RWPE2 (cell line): ENCODE measurements around the gene CAMSAP3.

Experiments used
- ATAC-seq: fragments of 200-7000 bp; cut with Tn5 transposase; 3 replicates; pipeline ENCODE4 v1.9.1; 2021; ENCODE audit warnings: low read depth
- DNase-seq: peaks from one replicate; pipeline ENCODE4 v3.0.0-alpha.2; 2020; ENCODE audit warnings: low spot score
- H3K27ac ChIP-seq: fragments of 450-650 bp; 2 replicates; pipeline ENCODE4 v1.5.1; 2017; ENCODE audit warnings: mild to moderate bottlenecking; ENCODE audit not compliant: poor library complexity, severe bottlenecking
- H3K27me3 ChIP-seq: fragments of 250-450 bp; sonication (Bioruptor Pico); 2 replicates; pipeline ENCODE4 v1.5.1; 2021; ENCODE audit warnings: mild to moderate bottlenecking, moderate library complexity; ENCODE audit not compliant: insufficient read depth, poor library complexity, severe bottlenecking
- H3K36me3 ChIP-seq: fragments of 250-450 bp; sonication (Bioruptor Pico); 2 replicates; pipeline ENCODE4 v1.5.1; 2020; ENCODE audit warnings: low read depth, mild to moderate bottlenecking, moderate library complexity
- H3K4me1 ChIP-seq: fragments of 250-450 bp; sonication (Bioruptor Pico); 2 replicates; pipeline ENCODE4 v1.5.1; 2021; ENCODE audit warnings: mild to moderate bottlenecking, moderate library complexity; ENCODE audit not compliant: insufficient read depth, poor library complexity, severe bottlenecking
- H3K4me3 ChIP-seq: fragments of 250-450 bp; sonication (Bioruptor Pico); 2 replicates; pipeline ENCODE4 v1.5.1; 2021; ENCODE audit warnings: mild to moderate bottlenecking, moderate library complexity; ENCODE audit not compliant: severe bottlenecking
- H3K9me3 ChIP-seq: fragments of 250-450 bp; sonication (Bioruptor Pico); 2 replicates; pipeline ENCODE4 v1.5.1; 2021; ENCODE audit warnings: mild to moderate bottlenecking, moderate library complexity; ENCODE audit not compliant: severe bottlenecking
- TF ChIP-seq, protein P1 (sequence below): fragments of 450-650 bp; IDR thresholded peaks from one replicate; pipeline ENCODE4 v1.5.1; 2017; ENCODE audit warnings: mild to moderate bottlenecking, moderate library complexity; ENCODE audit not compliant: poor library complexity, severe bottlenecking

Gene CAMSAP3

DNA sequence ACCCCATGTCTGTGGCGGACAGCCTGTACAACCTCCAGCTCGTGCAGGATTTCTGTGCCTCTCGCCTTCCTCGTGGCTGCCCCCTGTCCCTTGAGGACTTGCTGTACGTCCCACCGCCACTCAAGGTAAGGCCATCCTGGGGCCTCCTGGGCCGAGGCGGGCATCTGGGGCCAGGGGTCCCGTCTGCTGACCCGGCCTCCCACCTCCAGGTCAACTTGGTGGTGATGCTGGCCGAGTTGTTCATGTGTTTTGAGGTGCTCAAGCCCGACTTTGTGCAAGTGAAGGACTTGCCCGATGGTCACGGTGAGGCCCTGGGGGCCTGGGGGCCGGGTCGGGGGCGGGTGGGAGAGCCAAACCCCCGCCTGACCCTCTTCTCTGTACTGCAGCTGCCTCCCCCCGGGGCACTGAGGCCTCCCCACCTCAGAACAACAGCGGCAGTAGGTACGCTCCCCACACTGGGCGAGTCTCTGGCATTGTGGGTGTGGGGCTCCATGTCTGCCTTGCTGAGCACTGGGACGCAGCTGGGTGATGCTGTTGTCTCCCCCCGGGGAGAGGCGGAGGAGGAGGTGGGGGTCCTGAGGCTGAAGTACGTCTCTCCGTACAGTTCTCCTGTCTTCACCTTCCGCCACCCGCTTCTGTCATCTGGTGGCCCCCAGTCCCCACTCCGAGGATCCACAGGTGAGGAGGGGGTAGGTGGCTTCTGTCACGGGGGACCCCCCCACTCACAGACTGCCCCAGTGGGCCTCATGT is 15.0 kb downstream of the CAMSAP3 start:
- ATAC-seq (no peak), DNase-seq (no peak)
- no peak overlapping the region for H3K27ac ChIP-seq
- no peaks in the 10 kb centered on the region for H3K4me1 ChIP-seq
- TF ChIP-seq, protein P1, sequence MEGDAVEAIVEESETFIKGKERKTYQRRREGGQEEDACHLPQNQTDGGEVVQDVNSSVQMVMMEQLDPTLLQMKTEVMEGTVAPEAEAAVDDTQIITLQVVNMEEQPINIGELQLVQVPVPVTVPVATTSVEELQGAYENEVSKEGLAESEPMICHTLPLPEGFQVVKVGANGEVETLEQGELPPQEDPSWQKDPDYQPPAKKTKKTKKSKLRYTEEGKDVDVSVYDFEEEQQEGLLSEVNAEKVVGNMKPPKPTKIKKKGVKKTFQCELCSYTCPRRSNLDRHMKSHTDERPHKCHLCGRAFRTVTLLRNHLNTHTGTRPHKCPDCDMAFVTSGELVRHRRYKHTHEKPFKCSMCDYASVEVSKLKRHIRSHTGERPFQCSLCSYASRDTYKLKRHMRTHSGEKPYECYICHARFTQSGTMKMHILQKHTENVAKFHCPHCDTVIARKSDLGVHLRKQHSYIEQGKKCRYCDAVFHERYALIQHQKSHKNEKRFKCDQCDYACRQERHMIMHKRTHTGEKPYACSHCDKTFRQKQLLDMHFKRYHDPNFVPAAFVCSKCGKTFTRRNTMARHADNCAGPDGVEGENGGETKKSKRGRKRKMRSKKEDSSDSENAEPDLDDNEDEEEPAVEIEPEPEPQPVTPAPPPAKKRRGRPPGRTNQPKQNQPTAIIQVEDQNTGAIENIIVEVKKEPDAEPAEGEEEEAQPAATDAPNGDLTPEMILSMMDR, result no peak
- no peak overlapping the region for H3K4me3 ChIP-seq
- no peaks in the 10 kb centered on the region for H3K27me3 ChIP-seq
- peaks cover 3% of the 10 kb centered on the region; the same call in 1 of the 2 replicates for H3K36me3 ChIP-seq
- H3K9me3 ChIP-seq, result no peaks in the 10 kb centered on the region

- DNase-seq (peak; percentile 52), ATAC-seq (no peak)
- Histone ChIP-seq H3K27ac (no peak overlapping the region), H3K27me3 (no peaks in the 10 kb centered on the region), H3K4me3 (no peak overlapping the region), H3K4me1 (no peaks in the 10 kb centered on the region), H3K36me3 (peaks cover 3% of the 10 kb centered on the region; the same call in 1 of the 2 replicates), H3K9me3 (no peaks in the 10 kb centered on the region)
- TF ChIP-seq, protein P1, result no peak
Measured at GRCh38 chr19:7611541-7612279, 16.0 kb downstream of the CAMSAP3 start.

DNA sequence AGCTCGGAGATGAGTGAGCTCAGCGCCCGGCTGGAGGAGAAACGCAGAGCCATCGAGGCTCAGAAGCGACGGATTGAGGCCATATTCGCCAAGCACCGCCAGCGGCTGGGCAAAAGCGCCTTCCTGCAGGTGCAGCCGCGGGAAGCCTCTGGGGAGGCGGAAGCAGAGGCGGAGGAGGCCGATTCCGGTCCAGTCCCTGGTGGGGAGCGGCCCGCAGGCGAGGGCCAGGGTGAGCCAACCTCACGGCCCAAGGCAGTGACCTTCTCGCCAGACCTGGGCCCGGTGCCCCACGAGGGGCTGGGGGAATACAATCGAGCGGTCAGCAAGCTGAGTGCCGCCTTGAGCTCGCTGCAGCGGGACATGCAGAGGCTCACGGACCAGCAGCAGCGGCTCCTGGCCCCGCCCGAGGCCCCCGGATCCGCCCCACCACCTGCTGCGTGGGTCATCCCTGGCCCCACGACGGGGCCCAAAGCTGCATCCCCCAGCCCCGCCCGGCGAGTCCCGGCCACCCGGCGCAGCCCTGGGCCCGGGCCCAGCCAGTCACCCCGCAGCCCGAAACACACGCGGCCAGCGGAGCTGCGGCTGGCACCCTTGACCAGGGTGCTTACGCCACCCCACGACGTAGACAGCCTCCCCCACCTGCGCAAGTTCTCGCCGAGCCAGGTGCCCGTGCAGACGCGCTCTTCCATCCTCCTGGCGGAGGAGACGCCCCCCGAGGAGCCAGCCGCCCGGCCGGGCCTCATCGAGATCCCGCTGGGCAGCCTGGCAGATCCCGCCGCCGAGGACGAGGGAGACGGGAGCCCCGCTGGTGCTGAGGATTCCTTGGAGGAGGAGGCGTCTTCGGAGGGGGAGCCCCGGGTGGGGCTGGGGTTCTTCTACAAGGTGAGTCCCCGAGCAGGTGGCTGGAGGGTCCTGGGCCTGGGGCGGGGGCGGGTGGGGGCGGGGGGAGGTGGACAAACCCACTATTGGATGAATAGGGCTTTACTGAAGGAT is 16.9 kb downstream of the CAMSAP3 start:
- no peak for ATAC-seq
- no peaks in the 10 kb centered on the region for H3K27me3 ChIP-seq
- peak; percentile 42 for DNase-seq
- no peaks in the 10 kb centered on the region for H3K4me1 ChIP-seq
- no peaks in the 10 kb centered on the region for H3K9me3 ChIP-seq
- TF ChIP-seq, protein P1, result no peak
- no peak overlapping the region for H3K4me3 ChIP-seq
- H3K27ac ChIP-seq, result no peak overlapping the region
- peaks cover 3% of the 10 kb centered on the region; the same call in 1 of the 2 replicates for H3K36me3 ChIP-seq

DNA sequence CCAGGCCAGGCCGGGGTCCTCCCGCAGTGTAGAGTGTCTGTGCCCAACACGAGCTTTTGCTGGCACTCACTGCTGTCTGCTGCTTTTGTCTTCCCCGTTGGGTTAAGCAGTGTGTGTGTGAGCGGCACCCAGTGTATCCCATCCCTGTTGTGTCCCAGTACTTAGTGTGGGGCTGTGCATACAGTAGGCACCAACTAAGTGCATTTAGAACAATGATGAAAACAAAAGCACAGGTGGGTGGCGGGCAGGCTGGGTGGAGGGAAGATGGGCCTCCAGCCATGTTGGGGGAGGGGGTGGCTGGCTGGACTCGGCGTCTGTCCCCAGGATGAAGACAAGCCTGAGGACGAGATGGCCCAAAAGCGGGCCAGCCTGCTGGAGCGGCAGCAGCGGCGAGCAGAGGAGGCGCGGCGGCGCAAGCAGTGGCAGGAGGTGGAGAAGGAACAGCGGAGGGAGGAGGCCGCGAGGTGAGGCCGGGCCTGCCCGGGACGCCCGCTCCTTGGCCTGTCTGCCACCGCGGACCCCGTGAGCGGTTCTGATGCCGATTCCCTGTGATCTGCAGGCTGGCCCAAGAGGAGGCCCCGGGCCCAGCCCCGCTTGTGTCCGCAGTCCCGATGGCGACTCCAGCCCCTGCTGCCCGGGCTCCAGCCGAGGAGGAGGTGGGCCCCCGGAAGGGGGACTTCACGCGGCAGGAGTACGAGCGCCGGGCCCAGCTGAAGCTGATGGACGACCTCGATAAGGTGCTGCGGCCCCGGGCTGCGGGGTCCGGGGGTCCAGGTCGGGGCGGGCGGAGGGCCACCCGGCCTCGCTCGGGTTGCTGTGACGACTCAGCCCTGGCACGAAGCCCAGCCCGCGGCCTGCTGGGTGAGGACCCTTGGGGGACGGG is 19.4 kb downstream of the CAMSAP3 start:
- Histone ChIP-seq H3K4me3 (no peak overlapping the region), H3K4me1 (no peaks in the 10 kb centered on the region), H3K27ac (no peak overlapping the region), H3K9me3 (no peaks in the 10 kb centered on the region), H3K36me3 (peaks cover 6% of the 10 kb centered on the region; the same call in 1 of the 2 replicates), H3K27me3 (no peaks in the 10 kb centered on the region)
- DNase-seq (no peak), ATAC-seq (no peak)
- TF ChIP-seq, protein P1, result no peak
